ENCODE data around the gene OSBPL3.

GRCh38 chr7:24972166-24972477 lies 7.9 kb downstream of the OSBPL3 start:
- TF ChIP-seq CTCF (IDR thresholded peaks at IDR 0.05) (no peak), POLR2AphosphoS5 (IDR thresholded peaks at IDR 0.05; ENCODE audit: low read depth, low read length) (no peak), SIN3A (IDR thresholded peaks at IDR 0.05; ENCODE audit: borderline replicate concordance, insufficient read depth, low read depth, low read length) (no peak), TCF7L2 (IDR thresholded peaks at IDR 0.05; ENCODE audit: low read depth, low read length) (no peak)

Data from Panc1 (cell line).